Renal pelvis (tissue), 4 donors: ENCODE data around the gene PMP22. TPM values are rescaled to one million over a fixed set of nuclear protein-coding genes. Genes with fewer than 3 reads are reported as not detected.
"Not testable (repeated sequence)": the region's sequence is repeated elsewhere in the genome, so short reads cannot be mapped to it uniquely, and the experiment has no call there.

Experiments used
- DNase-seq: peaks from one replicate; pipeline ENCODE4 v3.0.0-alpha.2; 2013
- polyA plus RNA-seq, 3 donors: library from polyadenylated mRNA; unstranded; fragments of 120-200 nt; gene quantifications; one replicate each; pipeline ENCODE4 v1.2.1, GENCODE V29; 2013; ENCODE audit not compliant: insufficient read length in 3 of 3

The PMP22 gene
- polyA plus RNA-seq, 3 donors = 51.3 to 71.0 (median 56.1) TPM

- no peak for DNase-seq
Observed at GRCh38 chr17:15231851-15232516, 33.1 kb downstream of the PMP22 start.

DNA sequence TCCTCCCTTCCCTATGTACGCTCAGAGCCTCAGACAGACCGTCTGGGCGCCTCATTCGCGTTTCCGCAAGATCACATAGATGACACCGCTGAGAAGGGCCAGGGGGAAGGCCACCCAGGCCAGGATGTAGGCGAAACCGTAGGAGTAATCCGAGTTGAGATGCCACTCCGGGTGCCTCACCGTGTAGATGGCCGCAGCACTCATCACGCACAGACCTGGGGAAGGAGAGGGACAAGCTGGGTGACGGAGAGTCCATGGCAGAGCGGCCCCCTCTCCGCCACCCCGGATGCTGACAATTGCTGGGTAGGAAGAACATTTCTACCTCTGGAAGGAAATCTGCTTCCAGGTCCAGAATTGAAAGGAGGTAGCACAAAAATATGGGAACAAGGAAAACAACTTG lies 34.3 kb downstream of the PMP22 start:
- DNase-seq = no peak

- not testable (repeated sequence) for DNase-seq
Observed at GRCh38 chr17:15221827-15222226, 43.3 kb downstream of the PMP22 start.

DNA sequence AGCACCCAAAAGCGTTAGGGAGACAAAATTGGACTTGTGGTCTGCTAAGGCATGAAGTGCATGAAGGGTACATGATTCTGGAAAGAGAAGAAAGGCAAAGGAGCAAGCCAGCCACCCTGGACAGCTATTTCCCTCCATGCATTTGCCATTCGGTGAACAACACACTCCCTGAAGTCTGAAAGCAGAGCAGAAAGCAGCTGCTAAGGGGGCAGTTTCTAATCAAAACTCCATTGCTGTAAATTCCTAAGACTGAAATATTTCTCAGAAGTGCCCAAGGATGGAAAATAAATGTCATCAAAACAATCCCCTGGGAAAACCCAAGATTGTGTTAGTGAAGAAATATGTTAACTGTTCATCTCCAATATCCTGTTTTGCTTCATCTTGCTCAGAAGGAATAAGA lies 44.3 kb downstream of the PMP22 start:
- DNase-seq = no peak

- no peak for DNase-seq
Observed at GRCh38 chr17:15216481-15216880, 48.6 kb downstream of the PMP22 start.

DNA sequence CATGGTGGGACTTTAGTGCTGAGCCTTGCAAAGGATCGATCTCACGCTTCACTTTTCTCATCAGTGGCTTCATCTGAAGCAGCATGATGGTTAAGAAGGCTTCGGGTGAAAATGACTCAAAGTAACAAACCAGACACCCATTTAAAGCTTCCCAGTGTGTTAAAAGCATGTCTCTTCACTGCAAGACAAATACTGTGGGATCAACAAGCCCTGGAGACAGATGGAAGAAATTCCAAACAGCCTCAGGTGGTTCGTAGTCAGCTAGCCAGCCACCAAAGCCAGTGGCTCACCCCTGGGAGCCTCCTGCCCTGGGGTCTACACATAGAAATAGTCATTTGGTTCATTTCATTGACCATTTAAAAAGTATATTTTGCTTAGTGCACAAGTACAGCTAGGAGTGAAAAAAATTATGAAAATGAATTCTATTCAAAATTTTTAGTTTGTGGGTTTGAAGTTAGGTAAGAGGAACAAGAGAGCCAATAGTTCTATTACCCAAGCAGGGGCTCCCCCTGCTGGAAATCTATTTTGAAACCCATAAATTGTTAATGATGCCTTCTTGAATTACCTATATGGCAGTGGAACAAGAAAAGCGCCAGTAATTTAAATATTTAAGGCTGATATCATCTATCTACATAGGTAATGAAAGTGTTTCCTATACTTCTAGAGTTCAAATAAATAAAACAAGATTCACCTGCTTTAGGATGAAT lies 51.6 kb downstream of the PMP22 start:
- DNase-seq = peak; percentile 3

GRCh38 chr17:15210247-15210646 lies 54.9 kb downstream of the PMP22 start:
- DNase-seq = no peak

DNA sequence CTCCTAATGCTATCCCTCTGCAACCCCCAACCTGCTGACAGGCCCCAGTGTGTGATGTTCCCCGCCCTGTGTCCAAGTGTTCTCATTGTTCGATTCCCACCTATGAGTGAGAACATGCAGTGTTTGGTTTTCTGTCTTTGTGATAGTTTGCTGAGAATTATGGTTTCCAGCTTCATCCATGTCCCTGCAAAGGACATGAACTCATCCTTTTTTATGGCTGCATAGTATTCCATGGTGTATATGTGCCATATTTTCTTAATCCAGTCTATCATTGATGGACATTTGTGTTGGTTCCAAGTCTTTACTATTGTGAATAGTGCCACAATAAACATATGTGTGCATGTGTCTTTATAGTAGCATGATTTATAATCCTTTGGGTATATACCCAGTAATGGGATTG lies 62.1 kb downstream of the PMP22 start:
- DNase-seq = not testable (repeated sequence)

DNA sequence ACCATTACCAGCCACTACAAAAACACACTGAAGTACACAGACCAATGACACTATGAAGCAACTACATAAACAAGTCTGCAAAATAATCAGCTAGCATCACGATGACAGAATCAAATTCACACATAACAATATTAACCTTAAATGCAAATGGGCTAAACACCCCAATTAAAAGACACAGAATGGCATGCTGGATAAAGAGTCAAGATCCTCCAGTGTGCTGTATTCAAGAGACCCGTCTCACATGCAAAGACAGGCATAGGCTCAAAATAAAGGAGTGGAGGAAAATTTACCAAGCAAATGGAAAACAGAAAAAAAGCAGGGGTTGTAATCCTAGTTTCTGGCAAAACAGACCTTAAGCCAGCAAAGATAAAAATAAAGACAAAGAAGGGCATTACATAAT lies 64.6 kb downstream of the PMP22 start:
- DNase-seq = not testable (repeated sequence)

DNA sequence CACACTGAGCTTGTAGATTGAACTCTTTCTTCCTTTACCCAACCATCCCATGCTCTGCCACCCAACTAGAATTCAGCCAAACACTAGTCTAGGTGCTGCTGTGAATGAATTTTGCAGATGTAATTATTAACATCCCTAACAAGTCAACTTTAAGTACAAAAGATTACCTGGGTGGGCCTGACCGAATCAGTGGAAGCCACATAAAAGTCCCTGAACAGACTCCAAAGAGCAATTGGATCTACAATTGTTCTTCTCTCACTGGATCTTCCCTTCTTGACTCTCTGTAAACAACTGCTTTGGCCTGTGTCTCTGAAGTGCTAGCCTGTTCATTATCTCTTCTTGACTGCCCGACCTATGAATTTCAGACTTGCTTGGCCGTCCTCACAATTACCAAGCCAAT lies 67.9 kb downstream of the PMP22 start:
- no peak for DNase-seq

DNA sequence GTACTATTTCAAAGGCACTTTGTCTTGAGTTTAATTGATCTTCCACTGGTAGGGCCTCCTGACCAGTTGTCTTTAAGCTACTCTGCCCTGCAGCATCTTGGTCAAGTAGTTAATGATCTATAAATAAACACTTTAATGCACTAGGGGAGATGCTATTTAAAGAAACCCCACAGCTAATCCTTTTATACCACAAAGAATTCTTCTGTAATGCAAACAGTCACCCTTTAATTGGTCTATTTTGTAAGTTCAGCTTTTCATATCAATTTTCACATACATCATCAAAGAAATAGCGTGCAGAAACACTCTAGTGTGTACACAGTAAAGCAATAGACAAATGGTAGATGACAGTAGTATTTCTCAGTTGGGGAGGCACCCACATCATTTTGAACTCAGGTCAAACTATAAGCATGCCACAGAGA lies 70.3 kb downstream of the PMP22 start:
- DNase-seq = no peak

DNA sequence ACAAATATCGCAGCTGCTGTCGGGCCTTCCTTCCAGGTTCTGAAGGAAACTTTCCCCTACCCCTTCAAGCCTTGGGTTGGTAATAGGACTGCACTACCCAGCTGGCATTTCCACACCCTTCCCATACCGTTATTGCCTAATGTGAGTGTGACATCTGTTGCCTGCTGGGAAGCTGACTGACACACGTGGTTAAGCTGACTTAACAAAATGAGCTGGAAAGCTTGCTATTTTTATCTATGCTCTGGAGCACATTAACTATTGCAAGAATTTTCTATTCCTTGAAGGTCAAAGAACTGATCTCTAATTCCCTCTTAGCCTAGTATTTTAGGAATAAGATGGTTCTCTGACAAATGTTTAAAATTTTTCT lies 79.5 kb downstream of the PMP22 start:
- DNase-seq = no peak

- DNase-seq = no peak
Observed at GRCh38 chr17:15184872-15185624, 80.1 kb downstream of the PMP22 start.

GRCh38 chr17:15181816-15182215 lies 83.3 kb downstream of the PMP22 start:
- no peak for DNase-seq

- DNase-seq = no peak
Observed at GRCh38 chr17:15181333-15181732, 83.8 kb downstream of the PMP22 start.

GRCh38 chr17:15180121-15180561 lies 85.0 kb downstream of the PMP22 start:
- no peak for DNase-seq

Other genes starting within 250 kb of the PMP22 start
- 1 to 10 TPM; 1.0 to 2.3 (median 1.8) TPM for gene TEKT3, start 76.3 kb upstream of the PMP22 start, polyA plus RNA-seq
- 10 to 100 TPM in 1 of 3 donors, 1 to 10 TPM in 2; 3.4 to 15.2 (median 7.8) TPM for gene CDRT4, start 202.3 kb upstream of the PMP22 start, polyA plus RNA-seq